ENCODE results near the gene SRD5A1.

Gene SRD5A1

DNA sequence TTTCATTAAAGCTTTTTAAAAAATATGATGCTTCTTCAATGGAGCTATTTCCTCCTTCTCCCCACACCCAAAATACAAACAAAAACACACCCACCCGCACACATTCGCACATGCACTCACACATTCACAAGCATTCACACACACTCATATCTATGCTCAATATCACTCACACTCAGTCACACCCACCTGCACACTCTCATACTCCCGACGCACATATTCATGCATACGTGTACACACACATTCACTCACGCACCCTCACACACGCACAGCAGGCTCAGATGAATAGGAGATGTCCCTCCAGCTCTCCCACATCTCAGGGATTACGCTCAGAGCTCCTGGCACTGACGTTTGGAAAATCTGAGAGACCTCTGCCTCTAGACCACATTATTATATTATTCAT lies 54.3 kb downstream of the SRD5A1 start:
- Histone ChIP-seq H3K27ac (ENCODE audit: low read length) (no peak overlapping the region), H3K9ac (ENCODE audit: low read length) (no peak overlapping the region), H3K9me3 (ENCODE audit: control insufficient read depth, low read depth, low read length) (no peaks in the 10 kb centered on the region), H3K36me3 (ENCODE audit: control insufficient read depth, low read depth, low read length) (no peaks in the 10 kb centered on the region), H3K4me3 (ENCODE audit: low read length) (peak overlapping the region; percentile 73), H3K4me1 (ENCODE audit: control insufficient read depth, low read depth, low read length) (no peaks in the 10 kb centered on the region), H3K27me3 (ENCODE audit: control insufficient read depth, insufficient read depth, low read length) (peaks cover 26% of the 10 kb centered on the region)

GRCh38 chr5:6692906-6693305 lies 59.7 kb downstream of the SRD5A1 start:
- Histone ChIP-seq H3K36me3 (ENCODE audit: control insufficient read depth, low read depth, low read length) (no peaks in the 10 kb centered on the region), H3K9ac (ENCODE audit: low read length) (no peak overlapping the region), H3K4me3 (ENCODE audit: low read length) (no peak overlapping the region), H3K4me1 (ENCODE audit: control insufficient read depth, low read depth, low read length) (no peaks in the 10 kb centered on the region), H3K9me3 (ENCODE audit: control insufficient read depth, low read depth, low read length) (no peaks in the 10 kb centered on the region), H3K27me3 (ENCODE audit: control insufficient read depth, insufficient read depth, low read length) (peaks cover 6% of the 10 kb centered on the region), H3K27ac (ENCODE audit: low read length) (no peak overlapping the region)

GRCh38 chr5:6698696-6699095 lies 65.5 kb downstream of the SRD5A1 start:
- Histone ChIP-seq H3K9me3 (ENCODE audit: control insufficient read depth, low read depth, low read length) (no peaks in the 10 kb centered on the region), H3K27me3 (ENCODE audit: control insufficient read depth, insufficient read depth, low read length) (no peaks in the 10 kb centered on the region), H3K4me1 (ENCODE audit: control insufficient read depth, low read depth, low read length) (peaks cover 21% of the 10 kb centered on the region), H3K9ac (ENCODE audit: low read length) (no peak overlapping the region), H3K36me3 (ENCODE audit: control insufficient read depth, low read depth, low read length) (no peaks in the 10 kb centered on the region), H3K4me3 (ENCODE audit: low read length) (no peak overlapping the region), H3K27ac (ENCODE audit: low read length) (no peak overlapping the region)

DNA sequence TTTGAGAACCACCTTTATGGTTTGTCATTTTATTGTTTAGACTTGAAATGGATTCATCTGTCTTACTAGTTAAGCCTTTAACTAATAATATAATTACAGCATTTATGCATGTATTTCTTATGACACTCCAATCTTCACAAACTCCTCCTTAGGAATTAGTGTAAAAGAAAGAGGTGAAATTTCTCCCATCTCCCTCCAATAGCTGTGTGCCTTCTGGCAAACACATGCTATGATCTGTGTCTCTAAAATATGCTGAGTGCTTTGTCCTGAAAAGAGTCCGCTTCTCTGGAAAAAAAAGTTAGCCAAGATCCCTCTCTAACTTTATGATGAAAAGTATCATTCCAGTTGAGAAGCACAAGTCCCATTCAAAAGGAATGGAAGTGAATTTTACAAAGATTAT lies 66.1 kb downstream of the SRD5A1 start:
- Histone ChIP-seq H3K4me3 (ENCODE audit: low read length) (no peak overlapping the region), H3K9ac (ENCODE audit: low read length) (no peak overlapping the region), H3K27me3 (ENCODE audit: control insufficient read depth, insufficient read depth, low read length) (no peaks in the 10 kb centered on the region), H3K36me3 (ENCODE audit: control insufficient read depth, low read depth, low read length) (no peaks in the 10 kb centered on the region), H3K9me3 (ENCODE audit: control insufficient read depth, low read depth, low read length) (no peaks in the 10 kb centered on the region), H3K27ac (ENCODE audit: low read length) (no peak overlapping the region), H3K4me1 (ENCODE audit: control insufficient read depth, low read depth, low read length) (peaks cover 21% of the 10 kb centered on the region)

DNA sequence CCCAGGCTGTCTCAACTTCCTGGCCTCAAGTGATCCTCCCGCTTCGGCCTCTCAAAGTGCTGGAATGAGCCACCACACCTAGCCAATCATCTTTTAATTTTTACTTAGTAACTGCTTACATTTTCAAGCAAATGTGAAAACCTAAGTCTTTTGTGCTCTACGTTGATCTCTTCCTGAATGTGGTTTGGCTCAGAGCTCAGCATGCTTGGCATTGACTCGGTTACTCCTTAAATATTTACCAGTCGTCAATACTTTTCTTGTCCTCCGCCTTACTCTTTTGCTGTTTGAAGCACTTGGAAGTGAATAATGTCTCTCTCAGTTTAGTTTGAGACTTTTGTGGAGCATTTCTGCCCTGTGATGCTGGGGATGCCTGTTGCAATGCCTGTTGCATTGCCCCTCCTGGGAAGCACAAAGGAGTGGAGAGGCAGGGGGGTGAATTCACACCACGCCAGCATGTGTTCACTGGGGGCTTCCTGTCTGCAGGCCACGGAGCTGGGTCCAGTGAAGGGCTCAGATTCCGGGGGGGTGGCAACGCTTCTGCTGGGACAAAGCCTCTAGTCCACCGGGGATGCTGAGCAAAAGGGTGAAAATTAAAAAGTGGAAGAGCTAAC lies 66.9 kb downstream of the SRD5A1 start:
- peaks cover 21% of the 10 kb centered on the region for H3K4me1 ChIP-seq (ENCODE audit: control insufficient read depth, low read depth, low read length)
- H3K9me3 ChIP-seq (ENCODE audit: control insufficient read depth, low read depth, low read length) = no peaks in the 10 kb centered on the region
- no peaks in the 10 kb centered on the region for H3K36me3 ChIP-seq (ENCODE audit: control insufficient read depth, low read depth, low read length)
- no peak overlapping the region for H3K4me3 ChIP-seq (ENCODE audit: low read length)
- H3K27ac ChIP-seq (ENCODE audit: low read length) = no peak overlapping the region
- no peaks in the 10 kb centered on the region for H3K27me3 ChIP-seq (ENCODE audit: control insufficient read depth, insufficient read depth, low read length)
- no peak overlapping the region for H3K9ac ChIP-seq (ENCODE audit: low read length)

- no peak overlapping the region for H3K27ac ChIP-seq (ENCODE audit: low read length)
- no peaks in the 10 kb centered on the region for H3K9me3 ChIP-seq (ENCODE audit: control insufficient read depth, low read depth, low read length)
- H3K27me3 ChIP-seq (ENCODE audit: control insufficient read depth, insufficient read depth, low read length) = no peaks in the 10 kb centered on the region
- H3K4me1 ChIP-seq (ENCODE audit: control insufficient read depth, low read depth, low read length) = peaks cover 21% of the 10 kb centered on the region
- H3K9ac ChIP-seq (ENCODE audit: low read length) = no peak overlapping the region
- no peak overlapping the region for H3K4me3 ChIP-seq (ENCODE audit: low read length)
- H3K36me3 ChIP-seq (ENCODE audit: control insufficient read depth, low read depth, low read length) = no peaks in the 10 kb centered on the region
Measured at GRCh38 chr5:6700685-6701355, 67.6 kb downstream of the SRD5A1 start.

GRCh38 chr5:6701491-6701890 lies 68.3 kb downstream of the SRD5A1 start:
- Histone ChIP-seq H3K9me3 (ENCODE audit: control insufficient read depth, low read depth, low read length) (no peaks in the 10 kb centered on the region), H3K27ac (ENCODE audit: low read length) (no peak overlapping the region), H3K27me3 (ENCODE audit: control insufficient read depth, insufficient read depth, low read length) (no peaks in the 10 kb centered on the region), H3K9ac (ENCODE audit: low read length) (no peak overlapping the region), H3K4me1 (ENCODE audit: control insufficient read depth, low read depth, low read length) (peaks cover 21% of the 10 kb centered on the region), H3K4me3 (ENCODE audit: low read length) (no peak overlapping the region), H3K36me3 (ENCODE audit: control insufficient read depth, low read depth, low read length) (no peaks in the 10 kb centered on the region)

DNA sequence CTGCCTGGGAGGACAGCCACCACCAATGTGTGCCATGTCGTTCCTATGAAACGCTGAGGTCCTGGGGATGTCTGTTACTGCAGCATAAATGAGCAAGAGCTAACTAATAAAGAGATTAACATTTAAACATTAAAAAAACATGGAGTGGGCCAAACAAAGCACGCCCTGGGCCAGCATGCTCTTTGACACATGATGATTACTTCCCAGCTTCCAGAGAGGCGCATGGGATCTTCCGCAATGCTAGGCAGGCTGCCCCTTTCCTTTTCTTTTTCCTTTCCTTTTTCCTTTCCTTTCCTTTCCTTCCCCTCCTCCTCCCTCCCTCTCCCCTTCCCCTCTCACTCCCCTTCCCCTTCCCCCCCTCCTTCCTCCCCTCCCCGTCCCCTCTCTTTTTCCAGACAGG lies 69.4 kb downstream of the SRD5A1 start:
- no peak overlapping the region for H3K27ac ChIP-seq (ENCODE audit: low read length)
- H3K4me1 ChIP-seq (ENCODE audit: control insufficient read depth, low read depth, low read length) = peaks cover 21% of the 10 kb centered on the region
- H3K4me3 ChIP-seq (ENCODE audit: low read length) = no peak overlapping the region
- no peak overlapping the region for H3K9ac ChIP-seq (ENCODE audit: low read length)
- no peaks in the 10 kb centered on the region for H3K27me3 ChIP-seq (ENCODE audit: control insufficient read depth, insufficient read depth, low read length)
- no peaks in the 10 kb centered on the region for H3K36me3 ChIP-seq (ENCODE audit: control insufficient read depth, low read depth, low read length)
- no peaks in the 10 kb centered on the region for H3K9me3 ChIP-seq (ENCODE audit: control insufficient read depth, low read depth, low read length)

GRCh38 chr5:6703806-6704205 lies 70.6 kb downstream of the SRD5A1 start:
- Histone ChIP-seq H3K27me3 (ENCODE audit: control insufficient read depth, insufficient read depth, low read length) (no peaks in the 10 kb centered on the region), H3K27ac (ENCODE audit: low read length) (no peak overlapping the region), H3K36me3 (ENCODE audit: control insufficient read depth, low read depth, low read length) (no peaks in the 10 kb centered on the region), H3K4me1 (ENCODE audit: control insufficient read depth, low read depth, low read length) (peaks cover 21% of the 10 kb centered on the region), H3K9ac (ENCODE audit: low read length) (no peak overlapping the region), H3K4me3 (ENCODE audit: low read length) (no peak overlapping the region), H3K9me3 (ENCODE audit: control insufficient read depth, low read depth, low read length) (no peaks in the 10 kb centered on the region)

GRCh38 chr5:6704361-6704851 lies 71.2 kb downstream of the SRD5A1 start:
- H3K27ac ChIP-seq (ENCODE audit: low read length) = no peak overlapping the region
- H3K9ac ChIP-seq (ENCODE audit: low read length) = no peak overlapping the region
- no peaks in the 10 kb centered on the region for H3K9me3 ChIP-seq (ENCODE audit: control insufficient read depth, low read depth, low read length)

DNA sequence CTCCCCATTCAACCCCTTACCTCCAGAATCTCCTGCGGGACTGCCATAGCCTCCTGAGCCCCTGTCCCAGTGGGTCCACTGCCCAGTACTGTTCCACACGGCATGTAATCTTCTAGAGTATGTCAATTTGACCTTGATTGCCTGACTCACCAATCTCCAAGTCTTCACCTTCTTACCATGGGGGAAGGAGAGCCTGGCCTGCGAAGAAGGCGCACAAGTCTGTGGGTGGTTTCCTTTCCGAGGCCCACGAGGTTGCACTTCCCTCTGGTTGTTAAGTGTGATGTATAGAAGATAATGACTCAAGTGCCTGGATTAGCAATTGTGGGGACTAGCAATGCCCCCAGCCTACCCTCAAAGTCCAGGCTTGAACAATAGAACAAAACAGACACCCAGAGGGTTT lies 71.8 kb downstream of the SRD5A1 start:
- Histone ChIP-seq H3K36me3 (ENCODE audit: control insufficient read depth, low read depth, low read length) (no peaks in the 10 kb centered on the region), H3K27ac (ENCODE audit: low read length) (no peak overlapping the region), H3K27me3 (ENCODE audit: control insufficient read depth, insufficient read depth, low read length) (no peaks in the 10 kb centered on the region), H3K9me3 (ENCODE audit: control insufficient read depth, low read depth, low read length) (no peaks in the 10 kb centered on the region), H3K4me1 (ENCODE audit: control insufficient read depth, low read depth, low read length) (peaks cover 13% of the 10 kb centered on the region), H3K9ac (ENCODE audit: low read length) (no peak overlapping the region), H3K4me3 (ENCODE audit: low read length) (no peak overlapping the region)

More at GRCh38 chr5:6704361-6704851, 71.2 kb downstream of the SRD5A1 start:
- Histone ChIP-seq H3K36me3 (ENCODE audit: control insufficient read depth, low read depth, low read length) (no peaks in the 10 kb centered on the region), H3K27me3 (ENCODE audit: control insufficient read depth, insufficient read depth, low read length) (no peaks in the 10 kb centered on the region), H3K4me1 (ENCODE audit: control insufficient read depth, low read depth, low read length) (peaks cover 20% of the 10 kb centered on the region), H3K4me3 (ENCODE audit: low read length) (no peak overlapping the region)

DNA sequence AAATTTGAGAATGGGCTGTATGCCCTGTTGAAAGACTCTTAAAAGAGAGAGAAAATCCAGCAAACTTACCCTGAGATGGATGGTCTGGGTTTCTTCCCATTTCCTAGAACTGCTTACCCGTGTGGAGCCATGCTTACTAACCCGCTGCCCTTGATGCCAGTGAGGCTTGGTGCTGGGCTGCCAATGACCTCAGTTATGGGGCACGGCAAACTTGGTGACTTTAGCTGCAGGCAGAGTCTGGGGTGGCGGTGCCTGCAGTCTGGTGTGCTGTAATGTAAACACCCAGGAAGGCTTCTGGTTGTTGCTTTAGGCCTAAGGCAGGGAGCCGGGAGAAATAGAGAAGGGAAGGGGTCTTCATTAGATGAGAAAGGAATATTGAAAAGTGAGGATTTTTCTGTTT lies 72.7 kb downstream of the SRD5A1 start:
- Histone ChIP-seq H3K9me3 (ENCODE audit: control insufficient read depth, low read depth, low read length) (no peaks in the 10 kb centered on the region), H3K4me1 (ENCODE audit: control insufficient read depth, low read depth, low read length) (peaks cover 4% of the 10 kb centered on the region), H3K27ac (ENCODE audit: low read length) (no peak overlapping the region), H3K27me3 (ENCODE audit: control insufficient read depth, insufficient read depth, low read length) (peaks cover 6% of the 10 kb centered on the region), H3K4me3 (ENCODE audit: low read length) (no peak overlapping the region), H3K36me3 (ENCODE audit: control insufficient read depth, low read depth, low read length) (no peaks in the 10 kb centered on the region), H3K9ac (ENCODE audit: low read length) (no peak overlapping the region)
